Midbrain (tissue), 1 donor: Measurements from ENCODE around the gene CRYAA.

Experiments used
- DNase-seq: peaks from one replicate; lab custom pipeline; 2025; lab: John Stamatoyannopoulos, UW

The CRYAA gene

DNA sequence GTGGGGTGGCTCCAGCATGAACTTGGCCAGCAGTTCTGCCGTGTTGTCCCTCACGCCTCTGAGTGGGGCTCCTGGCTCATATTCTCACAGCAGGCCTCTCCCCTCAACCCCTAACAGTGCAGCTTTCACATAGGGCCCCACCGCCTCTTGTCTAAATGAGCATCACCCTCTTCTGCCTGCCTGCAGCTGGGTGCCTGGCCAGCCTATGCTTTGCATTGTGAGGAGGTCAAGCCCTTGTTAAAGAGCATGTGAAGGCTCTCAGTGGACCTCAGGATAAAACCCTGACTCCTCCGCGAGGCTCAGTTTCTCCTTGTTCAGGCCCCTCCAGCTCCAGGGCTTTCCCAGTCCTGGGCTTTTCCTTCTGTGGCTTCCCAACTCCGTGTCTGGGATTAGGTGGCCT lies 34.8 kb downstream of the CRYAA start:
- no peak for DNase-seq

GRCh38 chr21:43204638-43205037 lies 35.8 kb downstream of the CRYAA start:
- DNase-seq = no peak

DNA sequence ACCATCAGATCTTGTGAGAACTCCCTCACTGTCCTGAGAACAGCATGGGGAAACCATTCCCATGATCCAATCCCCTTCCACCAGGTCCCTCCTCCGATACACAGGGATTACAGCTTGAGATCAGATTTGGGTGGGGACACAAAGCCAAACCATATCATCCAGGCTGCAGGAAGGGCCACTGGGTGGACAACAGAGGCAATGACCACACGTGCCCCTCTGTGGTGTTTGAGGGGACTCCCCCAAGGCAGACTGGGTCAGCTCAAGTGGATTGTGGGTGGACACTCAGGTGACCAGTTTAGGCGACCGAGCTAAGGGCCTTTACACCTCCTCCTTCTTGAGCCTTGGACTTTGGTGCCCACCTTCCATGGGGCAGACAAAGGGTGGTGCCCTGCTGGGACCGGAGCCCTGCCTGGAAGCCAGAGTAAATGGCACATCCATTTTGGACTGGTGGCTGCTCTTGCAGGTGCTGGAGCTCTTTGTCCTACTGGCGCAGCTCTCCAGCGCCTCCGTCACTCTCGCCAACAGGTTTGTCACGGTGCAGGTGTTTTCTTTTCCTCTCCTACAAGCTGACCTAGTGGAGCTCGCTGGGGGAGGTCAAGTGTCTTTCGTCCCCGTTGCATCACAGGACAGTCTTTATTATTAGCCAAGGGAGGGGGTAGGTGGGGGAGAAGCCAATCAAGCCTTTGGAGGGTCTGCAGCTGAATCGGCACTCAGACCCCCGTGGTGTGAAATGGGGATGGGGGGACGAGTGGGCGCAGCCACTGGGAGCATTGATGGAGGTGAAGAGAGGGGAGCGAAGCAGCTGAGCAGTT lies 37.6 kb downstream of the CRYAA start:
- DNase-seq = no peak

GRCh38 chr21:43207043-43207315 lies 38.2 kb downstream of the CRYAA start:
- no peak for DNase-seq

DNA sequence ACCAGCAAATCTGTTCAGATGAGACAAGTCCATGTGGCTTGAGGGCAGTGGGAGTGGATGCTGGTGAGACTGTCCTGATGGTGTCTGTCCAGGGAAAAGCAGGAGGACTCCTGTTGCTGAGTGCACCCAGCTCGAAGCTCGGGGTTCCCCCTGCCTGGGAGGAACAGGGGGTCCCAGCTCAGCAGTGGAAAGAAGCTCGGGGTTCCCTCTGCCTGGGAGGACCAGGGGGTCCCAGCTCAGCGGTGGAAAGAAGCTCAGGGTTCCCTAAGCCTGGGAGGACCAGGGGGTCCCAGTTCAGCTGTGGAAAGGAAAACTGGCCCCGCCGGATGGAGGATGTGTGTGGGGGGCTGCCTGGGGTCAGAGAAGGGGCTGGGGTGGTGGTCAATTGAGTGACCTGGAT lies 39.1 kb downstream of the CRYAA start:
- no peak for DNase-seq

GRCh38 chr21:43208561-43209332 lies 39.9 kb downstream of the CRYAA start:
- no peak for DNase-seq

DNA sequence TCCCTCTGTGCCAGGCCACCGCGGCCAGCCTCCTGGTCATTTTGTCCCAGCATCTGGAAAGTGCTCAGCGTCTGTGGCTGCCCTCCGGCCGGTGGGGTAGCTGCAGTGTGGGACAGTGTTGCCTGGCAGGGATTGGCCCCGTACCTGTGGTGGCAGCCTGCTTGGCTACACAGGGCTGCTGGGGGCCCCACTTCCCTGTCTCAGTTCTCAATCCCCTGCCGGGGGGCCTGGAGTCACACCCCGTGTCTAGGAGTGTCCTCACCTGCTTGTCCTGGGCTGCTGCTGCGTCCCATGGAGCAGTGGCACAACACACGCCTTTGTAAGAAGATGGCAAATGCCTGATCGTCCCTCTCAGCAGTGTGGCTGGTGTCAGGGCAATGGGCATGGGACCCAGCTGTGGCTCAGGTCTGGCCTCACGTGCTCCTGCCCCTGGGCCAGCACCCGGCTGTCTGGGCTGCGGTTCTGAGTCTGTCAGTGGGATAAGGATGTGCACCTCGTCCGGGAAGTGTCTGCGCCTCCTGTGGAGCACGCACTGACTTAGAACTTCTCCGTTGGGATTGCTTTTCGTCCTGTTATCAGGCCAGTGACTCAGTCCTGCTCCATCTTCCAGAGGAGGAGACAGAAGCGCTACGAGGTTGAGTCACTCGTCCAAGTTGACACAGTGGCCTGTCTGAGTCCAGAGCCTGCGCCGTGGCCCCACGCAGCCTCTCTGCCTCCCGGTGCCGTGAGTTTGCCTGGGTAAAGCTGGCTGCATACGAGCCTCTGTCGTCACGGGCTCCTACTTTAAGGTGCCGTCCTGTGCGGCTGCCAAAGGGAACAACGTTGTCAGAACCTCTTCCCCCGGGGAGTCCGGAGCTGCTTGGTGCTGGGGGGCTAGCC lies 41.0 kb downstream of the CRYAA start:
- DNase-seq = no peak

DNA sequence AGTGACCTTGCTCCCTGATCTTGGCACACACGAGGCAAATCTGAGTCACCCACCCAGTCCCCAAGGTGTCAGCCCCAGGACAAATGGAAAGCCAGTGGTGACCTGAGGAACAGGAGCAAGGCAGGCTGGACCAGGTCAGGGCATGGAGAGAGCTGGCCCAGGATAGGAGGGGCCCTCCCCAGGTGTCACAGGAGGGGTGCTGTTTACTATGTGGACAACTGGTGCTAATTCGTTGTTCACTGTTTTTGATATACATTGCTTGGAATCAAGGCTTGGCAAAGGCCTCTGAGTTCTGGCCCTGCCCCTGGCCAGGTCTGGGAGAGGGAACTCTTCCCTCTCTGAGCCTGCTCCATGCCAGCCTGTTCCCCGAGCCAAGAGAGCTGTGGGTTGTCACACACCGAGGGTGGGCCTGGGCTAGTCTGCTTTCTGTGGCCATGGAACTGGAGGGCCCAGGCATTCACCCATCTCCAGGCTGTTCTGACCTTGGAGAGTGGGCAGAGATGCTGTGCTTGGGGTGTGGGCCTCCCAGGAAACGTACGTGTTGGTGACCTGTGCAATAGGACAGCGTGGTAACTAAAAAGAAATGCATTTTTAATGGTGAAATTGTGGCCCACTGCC lies 41.8 kb downstream of the CRYAA start:
- no peak for DNase-seq

DNA sequence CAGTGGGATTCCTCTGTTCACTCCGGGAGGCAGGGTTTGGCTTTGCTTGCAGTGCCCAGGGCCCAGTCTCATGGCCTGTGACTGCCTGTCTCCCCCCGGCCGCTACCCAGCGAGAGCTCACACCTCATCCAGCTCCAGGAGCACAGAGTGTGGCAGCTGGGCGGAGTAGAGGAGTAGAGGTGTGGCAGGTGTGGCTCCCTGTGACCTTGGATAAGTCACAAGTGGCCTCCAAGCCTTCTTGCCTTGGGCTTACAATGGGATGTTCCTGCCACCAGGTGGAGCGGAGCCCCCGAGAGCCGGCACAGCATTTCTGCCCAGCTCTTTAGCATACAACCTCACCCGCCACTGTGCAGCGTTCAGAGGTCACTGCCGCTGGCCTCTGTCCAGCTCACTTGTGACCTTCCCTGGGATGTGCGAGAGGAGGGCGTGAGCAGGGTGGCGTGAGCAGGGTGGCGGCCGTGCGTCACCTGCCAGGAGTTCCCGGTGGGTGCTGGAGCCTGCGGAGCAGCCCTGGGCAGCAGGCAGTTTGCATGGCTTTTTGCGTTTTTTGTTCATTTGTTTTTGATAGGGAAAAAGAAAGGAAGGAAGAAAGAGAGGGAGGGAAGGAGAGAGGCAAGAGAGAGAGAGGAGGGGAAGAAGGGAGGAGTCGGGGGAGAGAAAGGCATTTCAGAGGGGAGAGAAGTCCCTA lies 42.4 kb downstream of the CRYAA start:
- DNase-seq = no peak

GRCh38 chr21:43211760-43212115 lies 42.9 kb downstream of the CRYAA start:
- no peak for DNase-seq
